GM19240 (cell line): ENCODE data around the gene DGCR8.
"Not testable (repeated sequence)": the region's sequence is repeated elsewhere in the genome, so short reads cannot be mapped to it uniquely, and the experiment has no call there.

Experiments used
- DNase-seq: peaks from one replicate; pipeline ENCODE4 v3.0.0; 2011; ENCODE audit warnings: low spot score; ENCODE audit not compliant: insufficient read length

The DGCR8 gene

GRCh38 chr22:20066617-20067383 lies 13.2 kb upstream of the DGCR8 start:
- no peak for DNase-seq

GRCh38 chr22:20067384-20067682 lies 12.7 kb upstream of the DGCR8 start:
- DNase-seq, result not testable (repeated sequence)

GRCh38 chr22:20068640-20069039 lies 11.4 kb upstream of the DGCR8 start:
- DNase-seq, result no peak

GRCh38 chr22:20069331-20070042 lies 10.6 kb upstream of the DGCR8 start:
- no peak for DNase-seq

GRCh38 chr22:20071524-20071972 lies 8.5 kb upstream of the DGCR8 start:
- no peak for DNase-seq

- no peak for DNase-seq
Measured at GRCh38 chr22:20076627-20077172, 3.3 kb upstream of the DGCR8 start.

- DNase-seq, result peak; percentile 78
Measured at GRCh38 chr22:20080445-20080775, 369 bp downstream of the DGCR8 start.

GRCh38 chr22:20080776-20081654 lies 974 bp downstream of the DGCR8 start:
- DNase-seq, result no peak

GRCh38 chr22:20083157-20083890 lies 3.3 kb downstream of the DGCR8 start:
- no peak for DNase-seq

- DNase-seq, result no peak
Measured at GRCh38 chr22:20083891-20084546, 4.0 kb downstream of the DGCR8 start.

GRCh38 chr22:20084547-20085413 lies 4.7 kb downstream of the DGCR8 start:
- no peak for DNase-seq

GRCh38 chr22:20085651-20086050 lies 5.6 kb downstream of the DGCR8 start:
- DNase-seq, result no peak

- DNase-seq, result no peak
Measured at GRCh38 chr22:20086101-20086599, 6.1 kb downstream of the DGCR8 start.

- DNase-seq, result no peak
Measured at GRCh38 chr22:20086763-20087162, 6.7 kb downstream of the DGCR8 start.

- DNase-seq, result no peak
Measured at GRCh38 chr22:20087319-20088262, 7.5 kb downstream of the DGCR8 start.

GRCh38 chr22:20088263-20088648 lies 8.2 kb downstream of the DGCR8 start:
- DNase-seq, result no peak

GRCh38 chr22:20089226-20089976 lies 9.4 kb downstream of the DGCR8 start:
- no peak for DNase-seq
